Effector memory CD4-positive, alpha-beta T cell (primary cell): ENCODE data around the gene PPIE.

ENCODE experiments used
- DNase-seq, 3 donors: peaks; one replicate each; pipeline ENCODE4 v3.0.0-alpha.2; 2020
- H3K27ac ChIP-seq: 2 replicates; pipeline ENCODE4 v1.7.0; 2013; ENCODE audit warnings: mild to moderate bottlenecking, low read length, moderate library complexity; ENCODE audit not compliant: insufficient read depth, poor library complexity, severe bottlenecking
- H3K27me3 ChIP-seq: replicated peaks from 2 replicates; pipeline ENCODE4 v1.7.0; 2013; ENCODE audit warnings: mild to moderate bottlenecking, low read length; ENCODE audit not compliant: insufficient read depth, control insufficient read depth, poor library complexity, severe bottlenecking
- H3K36me3 ChIP-seq: 2 replicates; pipeline ENCODE4 v1.7.0; 2013; ENCODE audit warnings: mild to moderate bottlenecking, low read length, moderate library complexity; ENCODE audit not compliant: control insufficient read depth, insufficient read depth
- H3K4me1 ChIP-seq: 2 replicates; pipeline ENCODE4 v1.7.0; 2013; ENCODE audit warnings: low read length, mild to moderate bottlenecking; ENCODE audit not compliant: control insufficient read depth, insufficient read depth, poor library complexity, severe bottlenecking
- H3K4me3 ChIP-seq: 2 replicates; pipeline ENCODE4 v1.7.0; 2013; ENCODE audit warnings: low read length, low read depth, mild to moderate bottlenecking; ENCODE audit not compliant: insufficient read depth, poor library complexity, severe bottlenecking
- H3K9me3 ChIP-seq: 2 replicates; pipeline ENCODE4 v1.7.0; 2013; ENCODE audit warnings: mild to moderate bottlenecking, low read length, moderate library complexity; ENCODE audit not compliant: control insufficient read depth

PPIE gene

DNA sequence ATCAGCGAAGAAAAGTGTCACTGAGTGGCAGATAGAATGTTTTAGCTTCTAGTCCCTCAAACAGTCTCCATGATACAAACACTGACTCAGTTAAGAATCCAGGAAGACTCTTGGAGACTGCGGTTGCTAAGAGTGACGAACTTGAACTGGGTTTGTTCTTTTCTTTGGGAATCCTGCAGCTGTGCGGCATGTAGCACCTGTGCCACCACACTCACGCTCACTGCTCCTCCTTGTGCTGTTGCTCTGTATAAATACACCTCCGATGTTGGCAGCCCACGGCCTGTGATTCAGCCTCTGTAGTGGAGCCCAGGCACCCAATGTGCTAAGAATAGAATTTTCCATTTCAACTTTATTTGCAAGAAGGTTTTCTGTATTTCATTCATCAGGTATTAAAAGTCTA is 5.5 kb upstream of the PPIE start:
- peaks cover 3% of the 10 kb centered on the region for H3K27me3 ChIP-seq
- H3K36me3 ChIP-seq, result no peaks in the 10 kb centered on the region
- H3K27ac ChIP-seq, result no peak overlapping the region
- H3K4me1 ChIP-seq, result no peaks in the 10 kb centered on the region
- no peaks in the 10 kb centered on the region for H3K9me3 ChIP-seq
- no peak overlapping the region for H3K4me3 ChIP-seq
- no peak for DNase-seq

GRCh38 chr1:39735731-39736130 is 3.0 kb upstream of the PPIE start:
- no peaks in the 10 kb centered on the region for H3K9me3 ChIP-seq
- H3K27me3 ChIP-seq, result no peaks in the 10 kb centered on the region
- H3K36me3 ChIP-seq, result peaks cover 9% of the 10 kb centered on the region
- DNase-seq, result no peak
- peaks cover 8% of the 10 kb centered on the region for H3K4me1 ChIP-seq
- H3K4me3 ChIP-seq, result no peak overlapping the region
- H3K27ac ChIP-seq, result no peak overlapping the region

GRCh38 chr1:39737546-39738169 is 1.0 kb upstream of the PPIE start:
- no peak overlapping the region for H3K4me3 ChIP-seq
- peaks cover 8% of the 10 kb centered on the region for H3K4me1 ChIP-seq
- no peaks in the 10 kb centered on the region for H3K27me3 ChIP-seq
- no peaks in the 10 kb centered on the region for H3K9me3 ChIP-seq
- H3K27ac ChIP-seq, result no peak overlapping the region
- no peak for DNase-seq
- peaks cover 26% of the 10 kb centered on the region for H3K36me3 ChIP-seq

DNA sequence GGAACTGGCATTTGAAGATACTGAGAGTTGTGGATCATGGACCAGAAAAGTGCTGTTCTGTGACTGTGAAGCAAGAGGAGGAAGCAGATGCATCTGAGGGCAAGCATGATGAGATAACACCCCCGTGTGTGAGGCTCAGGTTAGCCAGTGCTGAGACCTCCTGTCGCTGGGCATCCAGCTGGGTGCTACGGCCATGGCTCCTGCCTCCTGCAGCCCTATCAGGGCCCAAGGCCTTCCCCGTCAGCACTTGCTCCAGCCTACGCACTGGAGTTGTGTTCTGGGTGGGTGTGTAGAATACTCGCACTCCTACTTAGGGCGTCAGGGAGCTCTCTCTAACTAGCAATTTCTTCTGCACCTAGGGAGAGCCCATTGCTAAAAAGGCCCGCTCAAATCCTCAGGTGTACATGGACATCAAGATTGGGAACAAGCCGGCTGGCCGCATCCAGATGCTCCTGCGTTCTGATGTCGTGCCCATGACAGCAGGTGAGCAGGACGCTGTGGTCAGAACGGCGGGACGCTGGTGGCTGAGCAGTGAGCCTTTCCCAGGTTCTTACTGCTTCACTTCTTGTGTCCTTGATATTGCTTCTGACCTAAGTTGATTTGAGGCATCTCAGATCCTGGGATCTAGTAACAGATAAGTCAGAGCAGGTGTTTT is 6.5 kb downstream of the PPIE start:
- H3K4me3 ChIP-seq, result no peak overlapping the region
- no peaks in the 10 kb centered on the region for H3K27me3 ChIP-seq
- peaks cover 92% of the 10 kb centered on the region for H3K36me3 ChIP-seq
- H3K4me1 ChIP-seq, result no peaks in the 10 kb centered on the region
- no peak overlapping the region for H3K27ac ChIP-seq
- no peak for DNase-seq
- H3K9me3 ChIP-seq, result no peaks in the 10 kb centered on the region

GRCh38 chr1:39751595-39751994 is 12.9 kb downstream of the PPIE start:
- Histone ChIP-seq H3K27ac (no peak overlapping the region), H3K27me3 (no peaks in the 10 kb centered on the region), H3K9me3 (no peaks in the 10 kb centered on the region), H3K4me3 (no peak overlapping the region), H3K36me3 (peaks cover 88% of the 10 kb centered on the region), H3K4me1 (no peaks in the 10 kb centered on the region)
- DNase-seq, result no peak

- H3K9me3 ChIP-seq, result no peaks in the 10 kb centered on the region
- H3K4me1 ChIP-seq, result no peaks in the 10 kb centered on the region
- H3K27me3 ChIP-seq, result no peaks in the 10 kb centered on the region
- no peak overlapping the region for H3K4me3 ChIP-seq
- H3K27ac ChIP-seq, result no peak overlapping the region
- DNase-seq, result no peak
- peaks cover 86% of the 10 kb centered on the region for H3K36me3 ChIP-seq
Measured at GRCh38 chr1:39752703-39753102, 14.0 kb downstream of the PPIE start.

- H3K4me1 ChIP-seq, result no peaks in the 10 kb centered on the region
- no peak overlapping the region for H3K4me3 ChIP-seq
- no peaks in the 10 kb centered on the region for H3K27me3 ChIP-seq
- no peak for DNase-seq
- H3K9me3 ChIP-seq, result no peaks in the 10 kb centered on the region
- H3K36me3 ChIP-seq, result peaks cover 82% of the 10 kb centered on the region
- H3K27ac ChIP-seq, result no peak overlapping the region
Measured at GRCh38 chr1:39753132-39754025, 14.7 kb downstream of the PPIE start.

GRCh38 chr1:39754026-39754570 is 15.4 kb downstream of the PPIE start:
- H3K9me3 ChIP-seq, result no peaks in the 10 kb centered on the region
- H3K27me3 ChIP-seq, result no peaks in the 10 kb centered on the region
- DNase-seq, result no peak
- H3K4me3 ChIP-seq, result no peak overlapping the region
- no peaks in the 10 kb centered on the region for H3K4me1 ChIP-seq
- no peak overlapping the region for H3K27ac ChIP-seq
- H3K36me3 ChIP-seq, result peaks cover 80% of the 10 kb centered on the region

DNA sequence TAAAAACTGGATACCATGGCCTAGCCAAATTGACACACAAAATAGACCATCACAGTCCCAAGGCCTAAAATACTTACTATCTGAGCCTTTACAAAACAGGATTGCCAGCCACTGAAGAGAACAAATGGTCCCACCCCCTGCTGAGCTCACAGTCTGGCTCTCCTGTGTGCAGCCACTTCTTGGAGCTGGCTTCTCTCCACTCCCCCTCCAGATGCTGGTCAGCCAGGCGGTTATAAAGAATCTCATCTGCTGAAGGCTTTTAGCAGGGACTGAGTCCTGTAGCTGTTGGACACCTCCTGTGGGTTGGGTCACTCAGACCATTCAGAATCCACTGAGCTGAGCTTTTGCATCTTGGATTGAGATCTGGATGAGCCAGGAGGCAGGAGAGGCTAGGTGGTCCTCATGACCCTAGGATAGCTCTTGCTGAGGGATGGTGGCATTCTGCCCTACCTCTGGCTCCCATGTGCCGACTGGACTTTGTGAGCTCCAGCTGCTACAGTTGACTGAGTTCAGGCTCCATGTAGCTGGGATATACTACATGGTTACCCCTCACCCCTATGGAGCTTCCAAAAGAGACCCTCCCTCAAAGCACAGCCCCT is 16.3 kb downstream of the PPIE start:
- H3K4me3 ChIP-seq, result no peak overlapping the region
- no peaks in the 10 kb centered on the region for H3K27me3 ChIP-seq
- no peak for DNase-seq
- H3K9me3 ChIP-seq, result no peaks in the 10 kb centered on the region
- H3K36me3 ChIP-seq, result peaks cover 76% of the 10 kb centered on the region
- no peak overlapping the region for H3K27ac ChIP-seq
- H3K4me1 ChIP-seq, result no peaks in the 10 kb centered on the region
